HG02884 (cell line): ENCODE results near the gene NPVF.

Source experiments
- ATAC-seq: cut with Tn5 transposase; IDR thresholded peaks from one replicate; pipeline ENCODE4 v1.9.1; 2021; ENCODE audit warnings: mild to moderate bottlenecking, moderate library complexity; ENCODE audit not compliant: unreplicated experiment

Gene NPVF

GRCh38 chr7:25228386-25228785, at the start of gene NPVF:
NPVF (minus strand) TSS chr7:25228486; CDS start chr7:25228439, 47 bp downstream.
- ATAC-seq = no peak

- ATAC-seq = no peak
These were observed 44.0 kb upstream of the NPVF start for GRCh38 chr7:25272265-25272664.

- ATAC-seq = no peak
These were observed 35.1 kb upstream of the NPVF start for GRCh38 chr7:25263337-25263736.

- ATAC-seq = no peak
These were observed 34.3 kb upstream of the NPVF start for GRCh38 chr7:25262586-25262985.

GRCh38 chr7:25261545-25262140, 33.4 kb upstream of the NPVF start:
- ATAC-seq = no peak

GRCh38 chr7:25260862-25261494, 32.7 kb upstream of the NPVF start:
- ATAC-seq = peak; percentile 63

- ATAC-seq = peak; percentile 68
These were observed 31.4 kb upstream of the NPVF start for GRCh38 chr7:25259487-25260243.

- ATAC-seq = no peak
These were observed 28.1 kb upstream of the NPVF start for GRCh38 chr7:25256333-25256819.

- no peak for ATAC-seq
These were observed 27.5 kb upstream of the NPVF start for GRCh38 chr7:25255611-25256332.

GRCh38 chr7:25254604-25255003, 26.3 kb upstream of the NPVF start:
- no peak for ATAC-seq

GRCh38 chr7:25253714-25254113, 25.4 kb upstream of the NPVF start:
- ATAC-seq = no peak

GRCh38 chr7:25250386-25250785, 22.1 kb upstream of the NPVF start:
- ATAC-seq = no peak

GRCh38 chr7:25249772-25250171, 21.5 kb upstream of the NPVF start:
- ATAC-seq = no peak

GRCh38 chr7:25246306-25246705, 18.0 kb upstream of the NPVF start:
- ATAC-seq = no peak

GRCh38 chr7:25244254-25245033, 16.2 kb upstream of the NPVF start:
- ATAC-seq = no peak

- ATAC-seq = no peak
These were observed 14.4 kb upstream of the NPVF start for GRCh38 chr7:25242678-25243077.

GRCh38 chr7:25240896-25241295, 12.6 kb upstream of the NPVF start:
- ATAC-seq = no peak

GRCh38 chr7:25240340-25240739, 12.1 kb upstream of the NPVF start:
- no peak for ATAC-seq

- ATAC-seq = no peak
These were observed 11.6 kb upstream of the NPVF start for GRCh38 chr7:25239888-25240287.

GRCh38 chr7:25238066-25238725, 9.9 kb upstream of the NPVF start:
- no peak for ATAC-seq
